GM12865 (cell line): ENCODE measurements around the gene C19orf73.

Source experiments
- DNase-seq: peaks from one replicate; pipeline ENCODE4 v3.0.0; 2010; ENCODE audit warnings: low read depth
- H3K4me3 ChIP-seq: 2 replicates; pipeline ENCODE4 v1.5.1; 2011; ENCODE audit warnings: mild to moderate bottlenecking, low read depth, low read length, control low read depth
- CTCF ChIP-seq: IDR thresholded peaks from 2 replicates; pipeline ENCODE4 v1.5.1; 2011; ENCODE audit warnings: low read length, control low read depth, low read depth, inconsistent platforms; ENCODE audit not compliant: insufficient read depth; ENCODE audit errors: missing control alignments

C19orf73 gene

GRCh38 chr19:49094505-49095482, 24.1 kb downstream of the C19orf73 start:
- TF ChIP-seq CTCF, result no peak

GRCh38 chr19:49092686-49093085, 26.3 kb downstream of the C19orf73 start:
- no peak for TF ChIP-seq CTCF
- H3K4me3 ChIP-seq, result no peak overlapping the region
- DNase-seq, result no peak

More at GRCh38 chr19:49094505-49095482, 24.1 kb downstream of the C19orf73 start:
- DNase-seq, result no peak
- no peak overlapping the region for H3K4me3 ChIP-seq

DNA sequence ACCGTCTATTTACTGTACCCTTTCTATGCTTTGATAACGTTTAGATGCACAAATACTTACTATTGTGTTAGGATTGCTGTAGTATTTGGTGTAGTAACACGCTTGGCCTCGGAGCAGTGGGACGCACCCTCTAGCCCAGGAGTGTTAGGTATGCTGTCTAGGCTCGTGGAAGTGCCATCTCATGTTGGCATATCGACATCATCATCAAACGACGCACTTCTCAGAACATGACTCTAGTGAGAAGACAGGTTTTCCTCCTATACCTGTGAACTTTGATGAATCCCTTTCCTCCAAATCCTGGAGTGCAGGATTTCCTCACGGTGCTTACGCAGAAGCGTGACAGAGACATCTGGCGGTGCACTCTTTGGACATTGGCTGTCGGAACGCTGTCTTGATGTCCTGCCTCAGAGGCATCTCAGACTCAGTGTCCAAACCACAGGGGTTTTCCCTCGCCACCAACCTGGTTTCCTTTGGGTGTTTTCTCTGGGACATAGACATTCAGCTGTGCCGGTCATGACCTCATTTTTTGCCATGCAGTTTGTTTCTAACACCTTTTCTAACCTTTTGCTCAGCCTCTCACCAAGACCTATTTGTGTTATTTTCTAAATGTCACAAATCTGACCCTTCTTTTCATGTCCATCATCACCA, 27.4 kb downstream of the C19orf73 start:
- H3K4me3 ChIP-seq, result no peak overlapping the region
- no peak for DNase-seq
- TF ChIP-seq CTCF, result no peak

DNA sequence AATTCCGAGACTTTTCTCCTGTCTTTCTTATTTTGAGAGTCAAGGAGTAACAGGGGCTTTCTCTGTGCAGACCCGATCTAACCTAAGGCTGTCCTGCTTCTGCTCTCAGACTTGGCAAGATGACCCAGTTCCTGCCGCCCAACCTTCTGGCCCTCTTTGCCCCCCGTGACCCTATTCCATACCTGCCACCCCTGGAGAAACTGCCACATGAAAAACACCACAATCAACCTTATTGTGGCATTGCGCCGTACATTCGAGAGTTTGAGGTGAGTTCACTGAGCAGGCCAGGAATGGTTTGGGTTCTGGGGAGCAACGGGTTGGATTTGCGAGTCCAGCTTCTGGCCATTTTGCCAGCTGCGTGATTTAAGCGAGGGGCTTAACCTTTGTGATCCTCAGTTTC, 32.6 kb downstream of the C19orf73 start:
- no peak for TF ChIP-seq CTCF

GRCh38 chr19:49085868-49086232, 33.1 kb downstream of the C19orf73 start:
- peak overlapping the region; percentile 91 for H3K4me3 ChIP-seq
- DNase-seq, result no peak
- TF ChIP-seq CTCF, result no peak

More for the DNA sequence above, 32.6 kb downstream of the C19orf73 start:
- DNase-seq, result no peak
- peak overlapping the region; percentile 91 for H3K4me3 ChIP-seq

- no peak for TF ChIP-seq CTCF
- peak; percentile 100 for DNase-seq
- H3K4me3 ChIP-seq, result peak within 1 kb of the TSS; percentile 91
These were observed 33.7 kb downstream of the C19orf73 start, which contains the start of gene SNRNP70 for GRCh38 chr19:49085020-49085867. SNRNP70 (plus strand) TSS chr19:49085451; CDS start chr19:49086415, 964 bp downstream.
